HG02943 (cell line): ENCODE results near the gene ARL14EP.

ENCODE experiments used
- ATAC-seq: cut with Tn5 transposase; IDR thresholded peaks from one replicate; pipeline ENCODE4 v1.9.1; 2021; ENCODE audit warnings: mild to moderate bottlenecking, low read depth, moderate library complexity; ENCODE audit not compliant: unreplicated experiment

ARL14EP gene

GRCh38 chr11:30322826-30323710 lies at the start of gene ARL14EP:
TSS of gene ARL14EP (plus strand) at chr11:30323104. CDS start at chr11:30330949, 7,845 bp downstream.
- ATAC-seq, result peak; percentile 98

GRCh38 chr11:30277176-30277575 lies 45.7 kb upstream of the ARL14EP start:
- ATAC-seq, result no peak

GRCh38 chr11:30279796-30280195 lies 43.1 kb upstream of the ARL14EP start:
- ATAC-seq, result no peak

GRCh38 chr11:30281476-30282288 lies 41.2 kb upstream of the ARL14EP start:
- peak; percentile 18 for ATAC-seq

GRCh38 chr11:30282289-30282631 lies 40.6 kb upstream of the ARL14EP start:
- ATAC-seq, result peak; percentile 93

- no peak for ATAC-seq
Observed at GRCh38 chr11:30284836-30285235, 38.1 kb upstream of the ARL14EP start.

GRCh38 chr11:30285416-30286121 lies 37.3 kb upstream of the ARL14EP start:
- no peak for ATAC-seq

- ATAC-seq, result no peak
Observed at GRCh38 chr11:30291331-30291730, 31.6 kb upstream of the ARL14EP start.

GRCh38 chr11:30292545-30292944 lies 30.4 kb upstream of the ARL14EP start:
- no peak for ATAC-seq

- no peak for ATAC-seq
Observed at GRCh38 chr11:30295178-30295885, 27.6 kb upstream of the ARL14EP start.

GRCh38 chr11:30304620-30305019 lies 18.3 kb upstream of the ARL14EP start:
- no peak for ATAC-seq

- peak; percentile 80 for ATAC-seq
Observed at GRCh38 chr11:30310623-30311022, 12.3 kb upstream of the ARL14EP start.

GRCh38 chr11:30311189-30311588 lies 11.7 kb upstream of the ARL14EP start:
- ATAC-seq, result no peak

GRCh38 chr11:30312243-30312642 lies 10.7 kb upstream of the ARL14EP start:
- no peak for ATAC-seq

GRCh38 chr11:30313580-30313979 lies 9.3 kb upstream of the ARL14EP start:
- ATAC-seq, result no peak

- ATAC-seq, result no peak
Observed at GRCh38 chr11:30314625-30315024, 8.3 kb upstream of the ARL14EP start.

- no peak for ATAC-seq
Observed at GRCh38 chr11:30316237-30316636, 6.7 kb upstream of the ARL14EP start.

GRCh38 chr11:30317030-30317429 lies 5.9 kb upstream of the ARL14EP start:
- peak; percentile 51 for ATAC-seq

- no peak for ATAC-seq
Observed at GRCh38 chr11:30321321-30321720, 1.6 kb upstream of the ARL14EP start.

GRCh38 chr11:30322191-30322590 lies 713 bp upstream of the ARL14EP start:
- no peak for ATAC-seq
